ENCODE measurements around the gene SLC6A1. TPM values are rescaled to one million over a fixed set of nuclear protein-coding genes. Genes with fewer than 3 reads are reported as not detected.

SLC6A1 gene
- total RNA-seq, 1 experiment from 2014 or later: not detected

DNA sequence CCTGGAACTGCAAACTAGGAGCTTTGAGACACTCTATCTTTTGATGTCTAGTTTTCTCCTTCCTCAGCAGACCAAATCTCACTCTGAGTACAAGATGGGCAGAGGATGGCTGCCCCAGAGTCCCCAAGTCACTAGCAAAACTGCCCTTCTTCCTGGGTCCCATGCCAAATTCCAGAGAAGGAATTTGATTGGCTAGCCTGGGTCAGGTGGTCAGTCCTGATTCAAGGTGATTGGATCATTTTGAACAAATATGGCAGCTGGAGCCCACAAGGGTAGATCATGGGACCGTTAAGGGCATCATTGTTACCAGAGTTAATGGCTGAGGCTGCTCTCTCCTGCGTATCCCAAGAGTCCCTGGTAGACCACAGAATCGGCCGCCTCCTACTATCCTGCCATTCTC lies 21.7 kb downstream of the SLC6A1 start:
- Histone ChIP-seq H3K9me3 (ENCODE audit: control insufficient read depth, low read depth, low read length) (no peaks in the 10 kb centered on the region), H3T11ph (ENCODE audit: low read length) (no peak overlapping the region), H3K9ac (ENCODE audit: extremely low read depth, insufficient read length, low read length) (no peak overlapping the region), H2BK15ac (ENCODE audit: low read depth, low read length) (no peak overlapping the region), H3K27ac (ENCODE audit: insufficient read length, low read depth, low read length) (no peak overlapping the region), H3K79me1 (ENCODE audit: insufficient read depth, low read depth, low read length, poor library complexity, severe bottlenecking) (no peaks in the 10 kb centered on the region), H3K4ac (ENCODE audit: low read depth, low read length) (no peak overlapping the region), H3K14ac (ENCODE audit: insufficient read depth, low read length) (no peak overlapping the region), H3K27me3 (ENCODE audit: insufficient read depth, low read length) (no peaks in the 10 kb centered on the region), H2BK120ac (ENCODE audit: low read depth, low read length, poor library complexity, severe bottlenecking) (no peak overlapping the region), H4K91ac (ENCODE audit: insufficient read length, low read depth, low read length) (no peak overlapping the region), H2BK12ac (ENCODE audit: insufficient read length, low read depth, low read length) (no peak overlapping the region), H3K56ac (ENCODE audit: insufficient read length, low read depth, low read length) (no peak overlapping the region), H2AK5ac (ENCODE audit: insufficient read length, low read length) (no peak overlapping the region), H4K8ac (replicated peaks; ENCODE audit: insufficient read length, low read depth, low read length) (no peak overlapping the region), H3K79me2 (ENCODE audit: insufficient read depth, low read length) (no peaks in the 10 kb centered on the region), H3K4me1 (ENCODE audit: insufficient read depth, low read length) (no peaks in the 10 kb centered on the region; the same call in 1 of the 2 replicates), H3K23ac (ENCODE audit: insufficient read length, low read depth, low read length) (no peak overlapping the region), H4K20me1 (ENCODE audit: control insufficient read depth, insufficient read depth, insufficient read length) (no peaks in the 10 kb centered on the region), H4K5ac (ENCODE audit: insufficient read length, low read depth, low read length) (no peak overlapping the region), H3K23me2 (ENCODE audit: insufficient read length, low read depth, low read length, poor library complexity, severe bottlenecking) (no peaks in the 10 kb centered on the region), H2BK5ac (ENCODE audit: insufficient read length, low read length) (no peak overlapping the region), H2AFZ (ENCODE audit: low read length) (no peak overlapping the region), H2BK20ac (ENCODE audit: low read depth, low read length, poor library complexity, severe bottlenecking) (no peak overlapping the region), H3K18ac (ENCODE audit: insufficient read length, low read depth, low read length) (no peak overlapping the region), H3K4me2 (ENCODE audit: insufficient read depth, insufficient read length, low read length) (no peak overlapping the region)
- TF ChIP-seq, protein P1, sequence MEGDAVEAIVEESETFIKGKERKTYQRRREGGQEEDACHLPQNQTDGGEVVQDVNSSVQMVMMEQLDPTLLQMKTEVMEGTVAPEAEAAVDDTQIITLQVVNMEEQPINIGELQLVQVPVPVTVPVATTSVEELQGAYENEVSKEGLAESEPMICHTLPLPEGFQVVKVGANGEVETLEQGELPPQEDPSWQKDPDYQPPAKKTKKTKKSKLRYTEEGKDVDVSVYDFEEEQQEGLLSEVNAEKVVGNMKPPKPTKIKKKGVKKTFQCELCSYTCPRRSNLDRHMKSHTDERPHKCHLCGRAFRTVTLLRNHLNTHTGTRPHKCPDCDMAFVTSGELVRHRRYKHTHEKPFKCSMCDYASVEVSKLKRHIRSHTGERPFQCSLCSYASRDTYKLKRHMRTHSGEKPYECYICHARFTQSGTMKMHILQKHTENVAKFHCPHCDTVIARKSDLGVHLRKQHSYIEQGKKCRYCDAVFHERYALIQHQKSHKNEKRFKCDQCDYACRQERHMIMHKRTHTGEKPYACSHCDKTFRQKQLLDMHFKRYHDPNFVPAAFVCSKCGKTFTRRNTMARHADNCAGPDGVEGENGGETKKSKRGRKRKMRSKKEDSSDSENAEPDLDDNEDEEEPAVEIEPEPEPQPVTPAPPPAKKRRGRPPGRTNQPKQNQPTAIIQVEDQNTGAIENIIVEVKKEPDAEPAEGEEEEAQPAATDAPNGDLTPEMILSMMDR (conservative IDR thresholded peaks at IDR 0.05): no peak
- no peak overlapping the region for H3K27ac Mint-ChIP-seq
- H3K4me1 Mint-ChIP-seq: peaks cover 6% of the 10 kb centered on the region in 2 experiments
- no CpG with 5 or more reads among the region's 4 CpGs for WGBS (ENCODE audit: extremely low coverage, insufficient read length, low lambda C conversion rate)
- no peak overlapping the region for H3K4me3 Mint-ChIP-seq
- H3K36me3 Mint-ChIP-seq (ENCODE audit: insufficient read depth in 1 of 3, low read depth in 3 of 3): no peaks in the 10 kb centered on the region
- DNase-seq: no peak
- H3K27me3 Mint-ChIP-seq (ENCODE audit: low read depth): peaks cover 4% of the 10 kb centered on the region; the same call in 1 of the 2 replicates
- no peaks in the 10 kb centered on the region; a peak in 1 of 5 replicates for H3K9me3 Mint-ChIP-seq
